K562 (cell line): ENCODE measurements around the gene DBH. TPM values are rescaled to one million over a fixed set of nuclear protein-coding genes. Genes with fewer than 3 reads are reported as not detected.

ENCODE experiments used
- ATAC-seq: fragments of 200-7000 bp; cut with Tn5 transposase; 3 replicates; pipeline ENCODE4 v1.9.1; 2020; ENCODE audit warnings: moderate library complexity
- BruUV-seq: library from RNA; stranded (reverse); fragments of 400-500 nt; replicated peaks from 2 replicates; lab custom pipeline; 2021; lab: Mats Ljungman, UMichigan
- CTCF ChIA-PET: fragments of 300-600 bp; formaldehyde crosslinking; extraction: SDS; loops from one replicate; lab custom pipeline; 2021; ENCODE audit warnings: low intra/inter-chr PET ratio; lab: Yijun Ruan, JAX
- POLR2A ChIA-PET: fragments of 300-600, 350-650 bp; sonication (Branson Sonifier 250); formaldehyde crosslinking; extraction: SDS; loops from one replicate; lab custom pipeline; 2021; ENCODE audit warnings: antibody characterized with exemption, inconsistent platforms; lab: Yijun Ruan, JAX
- DNase-seq, 4 experiments: peaks; one replicate each; pipeline versions ENCODE4 v3.0.0 to v3.0.0-alpha.2; 2011 to 2018; ENCODE audit warnings: low spot score in 3 of 4, mixed read lengths in 3 of 4; ENCODE audit errors: extremely low read depth in 1 of 4
- FAIRE-seq: peaks from 2 replicates; lab custom pipeline; 2011; peaks lifted over from hg19 to GRCh38; lab: Jason Lieb, UNC
- H2AFZ ChIP-seq: 2 replicates; pipeline ENCODE4 v1.6.0; 2011; ENCODE audit warnings: low read depth, low read length, control low read depth, inconsistent platforms
- H3K27ac ChIP-seq: fragments of 200-600 bp; 3 replicates; pipeline ENCODE4 v1.8.0; 2011; ENCODE audit warnings: low read depth, mild to moderate bottlenecking, control low read depth, inconsistent platforms, low read length, moderate library complexity, mixed read lengths; ENCODE audit errors: extremely low read depth
- H3K27me3 ChIP-seq, 2 experiments: fragments of 300-600 bp in 1 of 2; 2 replicates in 1 of 2; 3 replicates in 1 of 2; pipeline versions ENCODE4 v1.6.0 to v1.8.0; 2011; ENCODE audit warnings: inconsistent platforms in 2 of 2, low read length in 2 of 2, mild to moderate bottlenecking in 1 of 2, mixed read lengths in 1 of 2, moderate library complexity in 1 of 2; ENCODE audit not compliant: control insufficient read depth in 2 of 2, insufficient read depth in 2 of 2
- H3K36me3 ChIP-seq: fragments of 300-600 bp; 3 replicates; pipeline ENCODE4 v1.8.0; 2011; ENCODE audit warnings: mild to moderate bottlenecking, low read length, inconsistent platforms; ENCODE audit not compliant: control insufficient read depth, insufficient read depth
- H3K4me1 ChIP-seq, 2 experiments: fragments of 200-600 bp in 1 of 2; replicated peaks in 1 of 2; 2 replicates in 1 of 2; 3 replicates in 1 of 2; pipeline versions ENCODE4 v1.5.1 to v1.8.0; 2011; ENCODE audit warnings: inconsistent platforms in 2 of 2, low read length in 2 of 2, mild to moderate bottlenecking in 1 of 2, mixed read lengths in 1 of 2, moderate library complexity in 1 of 2; ENCODE audit not compliant: control insufficient read depth in 2 of 2, insufficient read depth in 2 of 2
- H3K4me2 ChIP-seq: 2 replicates; pipeline ENCODE4 v1.6.1; 2011; ENCODE audit warnings: low read length, control low read depth, inconsistent platforms, mixed read lengths; ENCODE audit not compliant: insufficient read depth
- H3K4me3 ChIP-seq: fragments of 200-600 bp; sonication (generic), shearing (Covaris generic); 2 replicates; pipeline ENCODE4 v1.5.1; 2016; ENCODE audit warnings: control low read depth, inconsistent platforms
- H3K79me2 ChIP-seq: fragments of 200-600 bp; 3 replicates; pipeline ENCODE4 v1.8.0; 2011; ENCODE audit warnings: low read length, inconsistent platforms; ENCODE audit not compliant: control insufficient read depth, insufficient read depth
- H3K9ac ChIP-seq, 2 experiments: 2 replicates each; pipeline versions ENCODE4 v1.6.0 to v1.6.1; 2011; ENCODE audit warnings: low read depth in 2 of 2, low read length in 2 of 2, control low read depth in 1 of 2, inconsistent platforms in 1 of 2, mild to moderate bottlenecking in 1 of 2, mixed read lengths in 1 of 2; ENCODE audit not compliant: insufficient read depth in 1 of 2
- H3K9me1 ChIP-seq: one replicate; pipeline ENCODE4 v1.6.0; 2011; ENCODE audit warnings: inconsistent platforms, mild to moderate bottlenecking, low read length, moderate library complexity; ENCODE audit not compliant: control insufficient read depth, insufficient read depth
- H3K9me3 ChIP-seq: replicated peaks from 2 replicates; pipeline ENCODE4 v1.5.1; 2011; ENCODE audit warnings: low read depth, low read length, inconsistent platforms; ENCODE audit not compliant: control insufficient read depth, insufficient read depth
- H4K20me1 ChIP-seq: replicated peaks from 2 replicates; pipeline ENCODE4 v1.6.1; 2011; ENCODE audit warnings: low read length, inconsistent platforms, mixed read lengths; ENCODE audit not compliant: control insufficient read depth, insufficient read depth
- L3MBTL2 ChIP-seq: fragments of 450-650 bp; IDR thresholded peaks from 2 replicates; pipeline ENCODE4 v1.6.1; 2016; ENCODE audit warnings: mild to moderate bottlenecking, moderate library complexity
- RBM17 ChIP-seq: fragments of 200-400 bp; formaldehyde crosslinking; IDR thresholded peaks from 2 replicates; pipeline ENCODE4 v1.6.1; 2017; ENCODE audit warnings: low read depth, mild to moderate bottlenecking, low read length, borderline replicate concordance
- USF1 ChIP-seq: sonication (generic); formaldehyde crosslinking; IDR thresholded peaks from 2 replicates; pipeline ENCODE4 v1.9.0; 2022; ENCODE audit warnings: mild to moderate bottlenecking, missing genetic modification reagents
- ZBED1 ChIP-seq: IDR thresholded peaks from 2 replicates; pipeline ENCODE4 v1.6.1; 2014
- ZBTB12 ChIP-seq: fragments of 250-450 bp; sonication (Bioruptor Pico); IDR thresholded peaks from 2 replicates; pipeline ENCODE4 v1.4.0; 2020
- WGBS: fragments of 100-300 bp; shearing (Covaris generic); methylation state at CpG from one replicate; pipeline ENCODE4 v1.1.6; 2016; ENCODE audit warnings: low coverage, mixed read lengths; ENCODE audit not compliant: insufficient coverage; ENCODE audit errors: missing lambda C conversion rate; 5-methylcytosine and 5-hydroxymethylcytosine counted together
- in situ Hi-C: fragments of 300-500 bp; cut with MboI; formaldehyde crosslinking; loops from 4 replicates; pipeline ENCODE4 v1.15.0; 2018; ENCODE audit warnings: inconsistent platforms, mixed read lengths
- intact Hi-C: fragments of 100-400 bp; cut with micrococcal nuclease; formaldehyde crosslinking; loops from 2 replicates; pipeline ENCODE4 v1.14.2; 2022
- polyA plus RNA-seq, 8 experiments: library from polyadenylated mRNA; depleted of rRNA in 4 of 8; stranded (reverse) in 5 of 8; unstranded in 3 of 8; fragments of >200 nt; fragmentation: Nextera tagmentation in 2 of 8; fragmentation: Illumina TruSeq in 1 of 8; extraction: Ambion mirVana in 2 of 8; extraction: Trizol in 1 of 8; gene quantifications; 2 replicates each; pipeline versions ENCODE4 v1.2.1 to v1.2.3, GENCODE V29; 2011 to 2014; ENCODE audit warnings: inconsistent platforms in 1 of 8, missing spikeins in 1 of 8
- total RNA-seq, 7 experiments: library from RNA; depleted of rRNA in 6 of 7; stranded (reverse); fragments of >200 nt in 6 of 7; fragmentation: Illumina TruSeq in 2 of 7; extraction: Trizol in 2 of 7; gene quantifications; 2 replicates each; pipeline versions ENCODE4 v1.2.1 to v1.2.3, GENCODE V29; 2011 to 2021; ENCODE audit warnings: low replicate concordance in 1 of 7

Gene DBH
- total and polyA plus RNA-seq, 9 of the 15 experiments (the other 6 are each of a cell fraction or from before 2014, with no cell fraction given), result not detected

- no peaks in the 10 kb centered on the region for H3K9me1 ChIP-seq
- CTCF ChIA-PET, result no interaction called here
- H3K9ac ChIP-seq, result no peak overlapping the region
- H3K4me3 ChIP-seq, result no peak overlapping the region
- no peaks in the 10 kb centered on the region; a peak in 1 of 5 replicates for H3K4me1 ChIP-seq
- H3K27ac ChIP-seq, result no peak overlapping the region
- intact Hi-C loops (no loop called here), in situ Hi-C loops (no loop called here)
- H3K9me3 ChIP-seq, result no peaks in the 10 kb centered on the region
- H3K27me3 ChIP-seq, result peaks cover 14 to 37% of the 10 kb centered on the region in 2 experiments
- ATAC-seq (no peak), DNase-seq (no peak)
- POLR2A ChIA-PET, result interaction anchor here (0.5 to 1.2 kb wide), 3 partner anchors 16 to 96 kb away, joined by 3 read pairs; no protein-coding TSS in a partner anchor
- WGBS, result under 1% methylated on average over 24 of the region's 33 CpGs
- no peaks in the 10 kb centered on the region for H4K20me1 ChIP-seq
- no peak for TF ChIP-seq USF1 (CRISPR knock-in tag)
- TF ChIP-seq ZBTB12 (CRISPR knock-in tag), result no peak
- TF ChIP-seq RBM17, result no peak
- no peak for TF ChIP-seq L3MBTL2
- TF ChIP-seq ZBED1, result no peak
- TF ChIP-seq, all 486 proteins: peak for 0
- BruUV-seq, result no TSS peak
- FAIRE-seq, result no peak
- H2AFZ ChIP-seq, result no peak overlapping the region
- H3K4me2 ChIP-seq, result no peak overlapping the region
- H3K36me3 ChIP-seq, result no peaks in the 10 kb centered on the region
- H3K79me2 ChIP-seq, result no peaks in the 10 kb centered on the region
Observed at GRCh38 chr9:133701321-133701980, 65.3 kb downstream of the DBH start.
